Thyroid gland (tissue), 4 donors: ENCODE data around the gene BARHL1. TPM values are rescaled to one million over a fixed set of nuclear protein-coding genes. Genes with fewer than 3 reads are reported as not detected.
"Not testable (repeated sequence)": the region's sequence is repeated elsewhere in the genome, so short reads cannot be mapped to it uniquely, and the experiment has no call there.

Experiments
- DNase-seq, 2 donors: peaks; one replicate each; pipeline ENCODE4 v3.0.0-alpha.2; 2019
- H3K27ac ChIP-seq, 3 donors: fragments of 200-600 bp; sonication (generic); 1 replicate in 2 of 3; 2 replicates in 1 of 3; pipeline ENCODE4 v1.5.1; 2016 to 2019; ENCODE audit warnings: mild to moderate bottlenecking in 1 of 3, moderate library complexity in 1 of 3
- H3K27me3 ChIP-seq: fragments of 200-600 bp; sonication (generic); one replicate; pipeline ENCODE4 v1.5.1; 2019
- H3K36me3 ChIP-seq, 2 donors: fragments of 200-600 bp; sonication (generic); one replicate each; pipeline ENCODE4 v1.5.1; 2016 to 2019
- H3K4me1 ChIP-seq, 2 donors: fragments of 200-600 bp; sonication (generic); one replicate each; pipeline ENCODE4 v1.5.1; 2017 to 2019
- H3K4me3 ChIP-seq, 3 donors: fragments of 200-600 bp; sonication (generic); replicated peaks in 1 of 3; 1 replicate in 2 of 3; 2 replicates in 1 of 3; pipeline ENCODE4 v1.5.1; 2016; ENCODE audit warnings: mild to moderate bottlenecking in 1 of 3
- H3K9me3 ChIP-seq: fragments of 200-600 bp; sonication (generic); one replicate; pipeline ENCODE4 v1.5.1; 2017
- POLR2A ChIP-seq, 2 donors: fragments of 450-650 bp; IDR thresholded peaks; one replicate each; pipeline ENCODE4 v1.6.1; 2017; ENCODE audit warnings: antibody characterized with exemption in 2 of 2, mild to moderate bottlenecking in 2 of 2, moderate library complexity in 1 of 2
- WGBS, 2 donors: methylation state at CpG; one replicate each; pipeline ENCODE4 v1.1.5; 2017; 5-methylcytosine and 5-hydroxymethylcytosine counted together
- intact Hi-C: fragments of 100-400 bp; cut with DNase I; formaldehyde crosslinking; loops from one replicate; pipeline ENCODE4 v1.15.1; 2023
- total RNA-seq, 4 donors: library from RNA; depleted of rRNA; stranded (reverse); fragments of >200 nt; gene quantifications; one replicate each; pipeline ENCODE4 v1.2.3, GENCODE V29; 2016
- TF ChIP-seq, protein P1 (sequence below), 6 experiments: fragments of 200-600 bp in 3 of 6; fragments of 450-650 bp in 3 of 6; sonication (generic) in 3 of 6; IDR thresholded peaks; one replicate each; pipeline ENCODE4 v1.5.1; 2016 to 2019; ENCODE audit warnings: antibody characterized with exemption in 6 of 6, mild to moderate bottlenecking in 2 of 6, inconsistent platforms in 1 of 6, moderate library complexity in 1 of 6

BARHL1 gene
- total RNA-seq, 4 donors from 2014 or later = not detected

GRCh38 chr9:132560616-132561202 is 21.7 kb upstream of the BARHL1 start:
- intact Hi-C loops = no loop called here
- TF ChIP-seq POLR2A (IDR thresholded peaks at IDR 0.05) = no peak
- TF ChIP-seq, protein P1, sequence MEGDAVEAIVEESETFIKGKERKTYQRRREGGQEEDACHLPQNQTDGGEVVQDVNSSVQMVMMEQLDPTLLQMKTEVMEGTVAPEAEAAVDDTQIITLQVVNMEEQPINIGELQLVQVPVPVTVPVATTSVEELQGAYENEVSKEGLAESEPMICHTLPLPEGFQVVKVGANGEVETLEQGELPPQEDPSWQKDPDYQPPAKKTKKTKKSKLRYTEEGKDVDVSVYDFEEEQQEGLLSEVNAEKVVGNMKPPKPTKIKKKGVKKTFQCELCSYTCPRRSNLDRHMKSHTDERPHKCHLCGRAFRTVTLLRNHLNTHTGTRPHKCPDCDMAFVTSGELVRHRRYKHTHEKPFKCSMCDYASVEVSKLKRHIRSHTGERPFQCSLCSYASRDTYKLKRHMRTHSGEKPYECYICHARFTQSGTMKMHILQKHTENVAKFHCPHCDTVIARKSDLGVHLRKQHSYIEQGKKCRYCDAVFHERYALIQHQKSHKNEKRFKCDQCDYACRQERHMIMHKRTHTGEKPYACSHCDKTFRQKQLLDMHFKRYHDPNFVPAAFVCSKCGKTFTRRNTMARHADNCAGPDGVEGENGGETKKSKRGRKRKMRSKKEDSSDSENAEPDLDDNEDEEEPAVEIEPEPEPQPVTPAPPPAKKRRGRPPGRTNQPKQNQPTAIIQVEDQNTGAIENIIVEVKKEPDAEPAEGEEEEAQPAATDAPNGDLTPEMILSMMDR (IDR thresholded peaks at IDR 0.05) = no peak
- Histone ChIP-seq H3K4me1 (peaks cover 0 to 12% of the 10 kb centered on the region in 2 donors), H3K9me3 (no peaks in the 10 kb centered on the region), H3K4me3 (no peak overlapping the region), H3K27me3 (no peaks in the 10 kb centered on the region), H3K36me3 (no peaks in the 10 kb centered on the region), H3K27ac (no peak overlapping the region)
- WGBS, 2 donors = 18 to 28% methylated on average over 14 of the region's 14 CpGs
- DNase-seq = peak in 1 of 2 donors; percentile 18

GRCh38 chr9:132562306-132562573 is 20.2 kb upstream of the BARHL1 start:
- TF ChIP-seq, protein P1 (IDR thresholded peaks at IDR 0.05) = no peak
- TF ChIP-seq POLR2A (IDR thresholded peaks at IDR 0.05) = no peak
- Histone ChIP-seq H3K4me1 (peaks cover 0 to 12% of the 10 kb centered on the region in 2 donors), H3K27ac (no peak overlapping the region), H3K27me3 (no peaks in the 10 kb centered on the region), H3K4me3 (no peak overlapping the region), H3K36me3 (no peaks in the 10 kb centered on the region), H3K9me3 (no peaks in the 10 kb centered on the region)
- 55 to 65% methylated on average over 4 of the region's 4 CpGs for WGBS, 2 donors
- intact Hi-C loops = no loop called here
- DNase-seq = no peak

- H3K4me3 ChIP-seq = no peak overlapping the region
- DNase-seq = no peak
- TF ChIP-seq POLR2A (IDR thresholded peaks at IDR 0.05) = no peak
- TF ChIP-seq, protein P1 (IDR thresholded peaks at IDR 0.05) = no peak
- H3K27ac ChIP-seq = no peak overlapping the region
- H3K36me3 ChIP-seq = no peaks in the 10 kb centered on the region
- intact Hi-C loops = no loop called here
- 77 to 83% methylated on average over 6 of the region's 6 CpGs for WGBS, 2 donors
- H3K9me3 ChIP-seq = no peaks in the 10 kb centered on the region
- H3K4me1 ChIP-seq = peaks cover 0 to 12% of the 10 kb centered on the region in 2 donors
- no peaks in the 10 kb centered on the region for H3K27me3 ChIP-seq
These were observed 17.9 kb upstream of the BARHL1 start for GRCh38 chr9:132564526-132564925.

DNA sequence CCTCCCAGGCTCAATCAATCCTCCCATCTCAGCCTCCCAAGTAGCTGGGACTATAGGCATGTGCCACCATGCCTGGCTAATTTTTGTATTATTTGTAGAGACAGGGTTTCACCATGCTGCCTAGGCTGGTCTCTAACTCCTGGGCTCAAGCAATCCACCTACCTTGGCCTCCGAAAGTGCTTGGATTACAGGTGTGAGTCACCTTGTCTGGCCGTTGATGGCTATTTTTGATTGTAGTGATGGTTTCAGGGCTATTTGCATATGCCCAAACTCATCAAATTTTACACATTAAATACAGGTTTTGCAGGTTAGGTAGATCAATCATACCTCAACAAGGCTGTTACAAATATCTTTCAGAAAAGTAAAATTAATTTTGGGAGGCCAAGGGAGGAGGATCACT is 13.6 kb upstream of the BARHL1 start:
- H3K27me3 ChIP-seq, DNase-seq, H3K27ac ChIP-seq, H3K36me3 ChIP-seq, H3K4me1 ChIP-seq, H3K9me3 ChIP-seq, intact Hi-C loops, H3K4me3 ChIP-seq: not testable (repeated sequence)
- 80 to 86% methylated on average over 2 of the region's 2 CpGs for WGBS, 2 donors

DNA sequence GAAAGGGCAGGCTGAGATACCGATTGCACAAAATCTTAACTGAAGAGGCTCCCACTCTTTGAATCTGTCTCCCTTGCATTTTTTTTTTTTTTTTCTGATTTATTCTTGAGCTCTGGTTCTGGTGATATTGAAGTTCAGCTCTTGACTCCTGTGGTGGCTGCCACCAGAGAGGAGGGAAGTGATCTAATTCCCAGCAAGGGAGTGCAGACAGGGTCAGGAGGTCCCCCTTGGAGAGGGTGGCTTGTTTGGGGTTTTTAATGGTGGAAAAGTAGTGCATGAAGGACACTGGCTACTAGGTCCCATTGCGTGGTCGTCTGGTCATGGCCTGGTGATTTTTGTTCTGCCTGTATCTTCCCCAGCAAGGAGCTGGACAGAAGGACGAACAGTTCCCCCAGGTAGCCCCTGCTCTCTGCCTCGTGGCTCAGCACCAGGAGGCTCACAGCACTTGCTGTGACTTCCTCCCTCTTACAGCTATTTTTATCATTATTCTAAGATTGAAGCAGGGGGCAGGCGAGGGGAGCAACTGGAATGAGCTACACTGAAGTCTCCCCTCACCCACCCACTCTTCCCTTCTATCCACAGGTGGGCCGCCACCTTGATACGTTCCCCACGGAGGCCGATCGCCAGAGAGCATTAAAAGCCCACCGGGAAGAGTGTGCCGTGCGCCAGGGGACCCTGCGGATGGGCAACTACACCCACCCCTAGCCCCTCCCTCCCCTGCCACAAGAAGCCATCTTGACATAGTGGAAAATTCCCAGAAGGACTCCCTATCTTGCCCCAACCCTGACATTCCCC is 10.4 kb upstream of the BARHL1 start:
- Histone ChIP-seq H3K27me3 (no peaks in the 10 kb centered on the region), H3K9me3 (no peaks in the 10 kb centered on the region), H3K27ac (no peak overlapping the region), H3K4me1 (no peaks in the 10 kb centered on the region), H3K4me3 (no peak overlapping the region), H3K36me3 (no peaks in the 10 kb centered on the region)
- intact Hi-C loops = no loop called here
- TF ChIP-seq, protein P1 (IDR thresholded peaks at IDR 0.05) = no peak
- TF ChIP-seq POLR2A (IDR thresholded peaks at IDR 0.05) = no peak
- WGBS, 2 donors = 75 to 76% methylated on average over 11 to 15 of the region's 15 CpGs
- DNase-seq = no peak
